MV-4-11 (cell line): Measurements from ENCODE around the gene NLGN1.

Experiments
- DNase-seq: peaks from one replicate; lab custom pipeline; 2025; lab: John Stamatoyannopoulos, UW

The NLGN1 gene

DNA sequence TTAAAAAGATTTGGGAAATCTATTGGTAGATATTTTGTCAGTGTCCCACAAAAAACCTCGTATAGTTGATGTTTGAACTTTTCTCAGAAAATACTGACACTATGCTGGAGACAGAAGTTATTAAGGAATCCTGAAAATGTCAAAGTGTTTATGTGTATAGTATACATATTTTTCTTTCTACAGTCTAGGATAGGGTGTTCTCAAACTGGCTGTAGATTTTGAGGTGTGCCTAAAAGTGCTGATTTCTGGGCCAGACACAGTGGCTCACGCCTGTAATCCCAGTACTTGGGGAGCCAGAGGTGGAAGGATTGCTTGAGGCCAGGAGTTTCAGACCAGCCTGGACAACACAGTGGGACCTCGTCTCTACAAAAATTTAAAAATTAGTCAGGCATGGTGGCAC, 322.0 kb downstream of the NLGN1 start:
- no peak for DNase-seq

DNA sequence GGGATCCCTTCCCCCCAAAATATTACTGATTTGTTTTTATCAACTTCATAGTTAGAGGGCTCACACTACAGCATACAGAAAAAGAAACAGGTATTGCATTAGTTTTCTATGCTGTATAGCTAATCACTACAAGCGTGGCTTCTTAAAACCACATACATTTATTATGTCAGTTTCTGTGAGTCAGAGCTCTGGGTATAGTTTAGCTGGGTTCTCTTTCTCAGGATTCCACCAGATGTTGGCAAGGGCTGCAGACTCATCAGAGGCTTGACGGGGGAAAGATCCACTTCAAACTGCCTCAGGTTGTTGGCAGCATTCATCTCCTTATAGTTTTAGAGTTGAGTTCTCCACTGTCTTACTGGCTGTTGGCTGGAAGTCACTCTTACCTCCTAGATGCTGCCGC, 328.0 kb downstream of the NLGN1 start:
- DNase-seq: no peak

DNA sequence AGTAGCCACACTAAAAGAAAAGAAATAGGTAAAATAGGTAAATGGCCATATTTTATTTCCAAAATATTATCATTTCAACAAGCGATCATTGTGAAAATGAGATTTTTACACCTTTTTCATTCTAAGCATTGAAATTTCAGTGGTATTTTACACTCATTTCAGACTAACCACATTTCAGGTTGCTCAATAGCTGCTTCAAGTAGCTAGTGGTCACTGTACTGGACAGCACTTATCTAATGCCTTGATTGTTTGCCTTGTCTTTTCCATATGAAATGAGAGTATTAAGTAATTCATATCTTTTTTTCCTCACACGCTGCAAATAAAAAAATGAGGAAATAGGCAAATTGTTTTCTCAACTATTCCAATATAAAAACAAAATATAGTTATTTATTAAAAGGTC, 332.8 kb downstream of the NLGN1 start:
- DNase-seq: no peak

DNA sequence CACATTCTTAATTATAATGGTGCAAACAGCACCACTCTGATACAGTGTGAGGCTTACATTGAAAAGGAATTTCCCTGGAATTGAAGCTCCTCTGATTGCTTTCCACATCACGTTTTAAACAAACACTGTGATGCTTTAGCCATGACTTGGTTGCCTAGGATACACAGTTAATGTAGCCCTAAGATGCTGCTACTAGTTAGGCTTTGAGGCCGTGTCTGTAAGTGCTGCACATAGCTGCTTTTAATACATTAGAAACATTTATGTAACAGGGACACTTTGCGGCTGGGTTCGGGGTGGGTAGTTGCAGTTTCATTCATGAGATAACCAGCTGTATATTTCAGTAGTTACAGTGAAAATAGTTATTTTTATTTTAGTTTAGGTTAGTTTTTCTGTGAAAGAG, 334.7 kb downstream of the NLGN1 start:
- no peak for DNase-seq

DNA sequence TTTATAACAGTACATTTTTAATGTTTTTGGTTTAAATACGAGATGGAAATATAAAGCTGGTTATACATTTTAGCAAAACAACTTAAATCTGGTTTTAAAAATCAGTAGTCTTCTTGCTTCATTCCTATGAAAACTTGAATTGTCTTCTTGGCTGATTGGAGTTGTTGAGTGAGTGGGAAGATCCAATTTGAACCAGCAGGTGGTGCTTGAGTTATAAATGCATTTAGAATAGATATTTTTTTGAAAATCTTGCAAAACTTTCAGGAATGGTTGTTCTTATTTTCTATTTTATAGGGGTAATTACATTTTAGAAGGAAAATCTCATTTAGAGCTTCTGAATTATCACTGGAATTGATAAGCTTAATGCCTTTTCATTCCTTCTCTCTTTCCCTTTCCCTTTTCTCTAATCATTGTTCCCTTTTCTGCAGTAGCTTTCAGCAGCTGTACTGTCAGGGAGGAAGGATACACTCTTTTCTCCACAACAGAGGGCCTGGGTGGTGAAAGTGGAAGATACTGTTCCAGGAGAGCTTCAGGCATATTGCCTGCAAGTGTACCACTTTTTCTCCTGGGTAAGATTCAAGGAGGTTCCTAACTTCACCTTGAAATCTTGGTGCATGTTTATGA, 335.6 kb downstream of the NLGN1 start:
- no peak for DNase-seq

DNA sequence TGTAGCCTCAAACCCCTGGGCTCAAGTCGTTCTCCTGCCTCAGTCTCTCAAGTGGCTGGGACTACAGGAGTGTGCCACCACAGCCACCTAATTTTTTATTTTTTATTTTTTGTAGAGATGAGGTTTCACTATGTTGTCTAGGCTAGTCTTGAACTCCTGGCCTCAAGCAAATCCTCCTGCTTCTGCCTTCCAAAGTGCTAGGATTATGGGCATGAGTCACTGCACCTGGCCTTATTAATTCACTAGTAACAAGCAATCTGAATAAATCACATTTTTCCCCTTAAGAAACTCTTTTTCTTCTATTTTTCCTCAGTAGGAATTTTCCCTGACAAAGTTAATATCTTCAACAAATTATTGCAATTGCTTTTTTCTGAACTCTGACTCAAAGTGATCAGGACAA, 336.9 kb downstream of the NLGN1 start:
- no peak for DNase-seq

- DNase-seq: no peak
Observed at GRCh38 chr3:173734895-173735294, 337.4 kb downstream of the NLGN1 start.

- no peak for DNase-seq
Observed at GRCh38 chr3:173735841-173736240, 338.3 kb downstream of the NLGN1 start.

DNA sequence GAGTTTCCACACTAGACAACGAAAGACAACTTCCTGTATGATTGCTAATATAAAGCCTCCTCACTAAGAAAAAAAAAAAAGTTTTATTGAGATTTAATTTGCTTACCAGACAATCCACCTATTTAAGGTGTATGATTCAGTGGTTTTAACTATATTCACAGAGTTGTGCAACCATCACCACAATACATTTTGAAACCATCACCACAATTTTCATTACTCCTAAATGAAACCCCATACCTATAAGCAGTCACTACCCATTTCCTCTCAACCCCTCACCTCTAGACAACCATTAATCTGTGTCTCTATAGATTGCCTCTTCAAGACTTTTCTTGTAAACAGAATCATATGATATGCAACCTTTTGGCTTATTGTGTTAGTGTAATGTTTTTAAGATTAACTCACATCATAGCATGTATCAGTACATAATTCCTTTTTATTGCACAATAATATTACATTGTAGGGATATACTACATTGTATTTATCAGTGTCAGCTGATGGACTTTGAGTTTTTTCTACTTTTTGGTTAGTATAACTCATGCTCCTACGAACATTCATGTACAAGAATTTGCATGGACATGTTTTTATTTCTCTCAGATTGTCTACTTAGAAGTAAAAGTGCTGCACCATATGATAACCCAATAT, 339.7 kb downstream of the NLGN1 start:
- DNase-seq: no peak

DNA sequence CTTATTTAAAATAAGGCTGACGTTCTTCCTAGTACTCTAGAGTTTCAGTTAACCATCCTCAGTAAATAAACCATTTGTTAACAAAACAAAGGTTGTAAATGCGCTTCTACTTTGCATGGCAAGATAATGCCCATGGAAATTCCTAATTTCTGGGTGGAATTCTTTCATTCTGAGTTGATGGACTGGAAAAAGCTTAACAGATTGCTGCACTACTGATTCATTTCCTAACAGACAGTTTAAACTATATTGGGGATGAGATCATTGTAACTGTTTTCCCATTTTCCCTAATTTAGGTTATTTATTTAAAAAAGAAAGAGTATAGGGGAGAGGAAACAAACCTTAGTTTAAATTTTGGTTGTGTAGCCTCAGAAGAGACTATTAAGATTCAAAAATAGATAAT, 342.2 kb downstream of the NLGN1 start:
- no peak for DNase-seq

GRCh38 chr3:173742491-173742890, 344.9 kb downstream of the NLGN1 start:
- DNase-seq: no peak

DNA sequence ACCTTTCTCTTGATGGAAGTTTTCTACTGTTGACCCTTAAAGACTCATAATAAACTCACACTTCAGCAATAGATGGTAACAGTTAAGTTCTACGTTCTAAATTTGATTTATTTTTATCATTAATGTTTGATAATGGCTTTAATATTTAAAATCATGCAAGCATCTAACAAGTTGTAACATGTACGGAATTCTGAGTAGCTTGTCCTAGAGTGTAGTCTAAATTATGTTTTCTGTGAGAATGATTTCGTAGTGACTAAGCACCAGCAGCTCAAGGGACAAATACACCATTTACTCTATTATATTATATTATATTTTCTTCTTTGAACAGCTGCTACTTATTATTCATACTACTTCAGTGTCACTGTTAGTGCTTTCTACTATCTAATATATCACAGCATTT, 345.6 kb downstream of the NLGN1 start:
- no peak for DNase-seq

GRCh38 chr3:173743516-173743915, 346.0 kb downstream of the NLGN1 start:
- no peak for DNase-seq

GRCh38 chr3:173744479-173744878, 346.9 kb downstream of the NLGN1 start:
- DNase-seq: no peak

- no peak for DNase-seq
Observed at GRCh38 chr3:173744895-173745294, 347.4 kb downstream of the NLGN1 start.

- no peak for DNase-seq
Observed at GRCh38 chr3:173745952-173746682, 348.6 kb downstream of the NLGN1 start.

DNA sequence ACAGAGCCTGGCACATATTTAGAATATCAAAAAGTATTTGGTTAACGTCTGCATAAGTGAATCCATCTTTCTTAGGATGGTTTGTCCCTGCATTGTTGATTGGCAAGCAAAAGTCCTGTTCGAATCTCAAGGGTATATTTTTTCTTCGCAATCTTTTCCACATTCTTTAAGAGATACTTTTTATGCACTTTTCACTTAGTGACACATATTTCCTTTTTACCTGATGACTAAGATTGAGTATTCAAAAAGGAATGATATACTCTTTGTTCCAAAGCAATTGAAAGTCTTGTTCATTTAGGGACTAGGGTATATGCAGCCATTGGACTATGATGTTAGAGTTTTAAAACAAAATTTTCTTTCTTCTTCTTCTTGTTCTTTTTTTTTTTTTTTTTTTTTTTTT, 349.9 kb downstream of the NLGN1 start:
- DNase-seq: no peak

- DNase-seq: no peak
Observed at GRCh38 chr3:173748105-173748504, 350.6 kb downstream of the NLGN1 start.

DNA sequence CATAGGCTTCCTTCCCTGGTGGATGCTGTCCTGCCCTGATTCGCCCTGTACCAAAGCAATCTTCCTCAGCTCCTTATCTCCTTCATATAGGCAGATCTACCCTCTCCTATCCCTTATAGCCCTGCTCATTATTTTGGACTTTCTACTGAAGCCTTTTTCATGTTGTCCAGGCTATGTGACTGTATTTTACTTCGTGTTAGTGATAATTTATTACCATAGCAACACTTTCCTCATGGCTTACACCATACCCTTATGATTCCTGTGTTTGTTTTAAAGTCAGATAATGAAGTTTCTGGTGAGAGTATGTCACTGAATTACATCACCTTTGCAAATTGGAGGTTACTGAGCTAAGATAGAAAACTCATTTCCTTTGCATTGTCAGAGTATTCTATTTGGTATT, 352.6 kb downstream of the NLGN1 start:
- no peak for DNase-seq

DNA sequence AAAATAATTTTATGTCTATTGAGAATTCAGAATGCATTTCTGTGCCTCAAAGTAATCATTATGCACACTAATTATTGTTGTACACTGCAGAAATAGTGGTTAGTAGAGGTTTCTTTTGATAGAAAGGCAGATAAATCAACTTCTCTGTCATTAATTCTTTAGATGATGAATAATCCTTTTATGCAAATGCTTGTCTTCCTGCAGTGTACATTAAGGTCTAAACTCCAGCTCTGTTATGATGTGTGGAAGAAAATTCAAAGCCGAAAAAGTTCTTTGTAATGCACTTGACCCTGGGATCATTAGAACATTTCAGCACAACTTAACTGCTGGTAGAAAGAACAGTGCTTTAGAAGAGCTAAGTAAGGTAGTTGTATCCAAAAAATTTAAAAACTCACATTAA, 353.0 kb downstream of the NLGN1 start:
- no peak for DNase-seq

DNA sequence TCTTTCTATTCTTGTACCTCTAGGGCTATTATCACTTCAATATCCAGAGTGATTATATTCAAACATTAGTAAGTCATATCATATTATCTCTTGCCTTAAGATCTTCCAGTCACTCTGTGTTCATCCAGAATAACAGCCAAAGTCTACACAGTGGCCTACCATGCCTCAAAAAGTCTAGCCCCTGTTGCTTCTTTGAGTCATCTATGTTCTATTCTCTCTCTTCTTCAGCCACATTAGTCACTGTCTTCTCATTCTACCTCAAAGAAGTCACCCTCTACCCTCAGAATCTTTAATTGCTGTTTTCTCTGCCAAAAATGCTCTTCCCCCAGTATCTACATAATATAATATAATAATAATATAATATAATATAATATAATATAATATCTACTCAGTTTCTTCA, 356.0 kb downstream of the NLGN1 start:
- DNase-seq: no peak

DNA sequence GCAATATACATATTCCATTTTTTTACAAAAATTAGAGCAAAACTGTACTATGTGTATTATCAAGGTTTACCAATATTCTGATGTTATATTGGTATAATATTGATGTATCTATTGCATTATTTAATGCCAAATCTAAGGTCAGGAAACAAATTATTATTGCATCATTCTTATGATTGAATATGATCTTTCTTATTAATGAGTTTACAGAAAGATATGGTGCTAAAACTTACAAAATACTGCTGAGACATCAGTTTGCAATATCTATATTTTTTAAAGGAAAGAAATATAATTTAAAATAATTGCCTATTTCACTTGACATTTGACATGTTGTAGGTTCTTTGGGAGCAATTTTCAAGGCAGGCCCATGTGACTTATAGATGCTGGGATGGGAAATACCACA, 357.6 kb downstream of the NLGN1 start:
- DNase-seq: no peak

- no peak for DNase-seq
Observed at GRCh38 chr3:173761161-173761560, 363.6 kb downstream of the NLGN1 start.

GRCh38 chr3:173762501-173762900, 365.0 kb downstream of the NLGN1 start:
- no peak for DNase-seq
